KOPT-K1 (cell line): ENCODE results near the gene CMTM6.
"Not testable (repeated sequence)": the region's sequence is repeated elsewhere in the genome, so short reads cannot be mapped to it uniquely, and the experiment has no call there.

Experiments used
- H3K27ac ChIP-seq: fragments of 200-600 bp; sonication (generic); 2 replicates; pipeline ENCODE4 v1.5.1; 2016; ENCODE audit warnings: antibody characterized with exemption, mild to moderate bottlenecking, low read depth, low read length; ENCODE audit not compliant: poor library complexity, severe bottlenecking
- H3K36me3 ChIP-seq: fragments of 200-600 bp; sonication (generic); 2 replicates; pipeline ENCODE4 v1.5.1; 2017; ENCODE audit warnings: antibody characterized with exemption, mild to moderate bottlenecking, low read length, moderate library complexity; ENCODE audit not compliant: insufficient read depth
- H3K9me3 ChIP-seq: fragments of 200-600 bp; sonication (generic); 2 replicates; pipeline ENCODE4 v1.5.1; 2017; ENCODE audit warnings: antibody characterized with exemption, low read length, mild to moderate bottlenecking; ENCODE audit not compliant: insufficient read depth, poor library complexity, severe bottlenecking

CMTM6 gene

GRCh38 chr3:32464726-32465125, 37.9 kb downstream of the CMTM6 start:
- not testable (repeated sequence) for H3K9me3 ChIP-seq, H3K27ac ChIP-seq
- H3K36me3 ChIP-seq = peaks cover 14% of the 10 kb centered on the region

- not testable (repeated sequence) for H3K36me3 ChIP-seq, H3K9me3 ChIP-seq
- peak overlapping the region; percentile 90 for H3K27ac ChIP-seq
Observed at GRCh38 chr3:32463415-32463814, 39.2 kb downstream of the CMTM6 start.

- H3K27ac ChIP-seq = peak overlapping the region; percentile 90
- H3K36me3 ChIP-seq, H3K9me3 ChIP-seq: not testable (repeated sequence)
Observed at GRCh38 chr3:32462191-32462986, 40.3 kb downstream of the CMTM6 start.

GRCh38 chr3:32460817-32461496, 41.7 kb downstream of the CMTM6 start:
- not testable (repeated sequence) for H3K9me3 ChIP-seq, H3K36me3 ChIP-seq
- peak overlapping the region; percentile 90 for H3K27ac ChIP-seq

DNA sequence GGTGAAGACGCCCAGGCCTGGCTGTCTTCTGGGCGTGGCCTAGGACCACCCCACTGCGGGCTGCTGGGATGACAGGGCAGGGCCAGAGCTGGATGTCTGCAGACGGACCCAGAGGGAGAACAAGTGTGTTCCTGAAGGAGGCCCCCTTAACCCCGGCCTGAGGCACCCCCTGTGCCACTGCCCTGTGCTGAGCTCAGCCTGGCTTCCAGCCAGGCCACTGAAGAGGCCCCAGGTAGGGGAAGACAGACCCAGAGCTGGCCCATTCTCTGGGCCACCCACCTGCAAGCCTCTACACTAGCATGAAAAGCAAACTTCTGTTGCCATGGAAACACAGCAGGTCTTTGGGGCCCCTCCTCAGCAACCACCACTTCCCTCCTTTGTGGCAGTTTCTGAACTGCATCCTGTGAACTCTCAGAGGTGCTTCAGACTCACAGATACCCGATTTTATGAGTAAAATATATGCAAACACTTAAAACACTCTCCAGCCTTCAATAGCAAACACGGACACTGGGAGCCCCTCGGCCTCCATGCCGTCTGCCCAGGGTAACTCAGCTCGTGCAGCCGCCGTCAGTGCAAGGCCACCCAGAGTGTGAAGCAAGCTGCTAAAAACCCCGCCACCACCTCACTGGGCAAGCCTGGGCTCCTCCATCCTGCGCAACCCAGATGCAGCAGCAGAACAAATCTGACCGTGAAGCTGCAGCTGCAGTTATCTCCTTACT, 42.5 kb downstream of the CMTM6 start:
- Histone ChIP-seq H3K36me3 (no peaks in the 10 kb centered on the region), H3K9me3 (no peaks in the 10 kb centered on the region), H3K27ac (peak overlapping the region; percentile 90)

- peak overlapping the region; percentile 90 for H3K27ac ChIP-seq
- H3K36me3 ChIP-seq = no peaks in the 10 kb centered on the region
- H3K9me3 ChIP-seq = no peaks in the 10 kb centered on the region
Observed at GRCh38 chr3:32459450-32459849, 43.2 kb downstream of the CMTM6 start.

- Histone ChIP-seq H3K36me3 (no peaks in the 10 kb centered on the region), H3K27ac (peak overlapping the region; percentile 90), H3K9me3 (no peaks in the 10 kb centered on the region)
Observed at GRCh38 chr3:32457971-32458471, 44.6 kb downstream of the CMTM6 start.

DNA sequence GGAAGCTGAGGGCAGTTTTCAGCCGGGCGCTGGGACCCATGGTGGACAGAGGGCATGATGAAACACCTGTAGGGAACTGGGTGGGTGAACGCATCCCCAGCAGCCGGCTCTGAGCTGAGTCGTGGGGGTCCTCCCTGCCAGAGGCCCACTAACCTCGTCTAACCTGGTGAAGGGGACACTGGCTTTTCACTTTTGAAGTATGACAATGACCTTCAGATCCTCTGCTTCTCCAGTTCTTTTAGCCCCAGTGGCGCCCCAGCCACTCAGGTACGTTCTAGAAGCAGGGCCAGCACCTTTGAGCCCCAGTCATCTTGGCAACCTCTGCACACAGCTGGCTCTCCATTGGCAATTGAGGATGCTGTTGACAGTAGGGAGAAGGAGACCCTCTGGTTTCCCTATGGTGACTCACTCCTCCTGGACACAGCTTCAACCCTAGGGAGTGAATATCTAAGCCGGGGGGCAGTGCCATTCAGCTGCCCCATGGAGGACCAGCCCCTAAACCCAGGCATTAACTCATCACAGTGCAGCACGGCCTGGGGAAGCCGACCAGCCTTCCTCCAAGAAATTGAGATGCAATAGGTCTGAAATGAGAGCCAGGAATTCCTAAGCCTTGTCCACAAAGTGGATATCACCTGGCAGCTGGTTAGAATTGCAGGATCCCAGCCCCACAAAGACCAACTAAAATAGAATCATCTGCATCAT, 46.1 kb downstream of the CMTM6 start:
- H3K27ac ChIP-seq = peak overlapping the region; percentile 32
- no peaks in the 10 kb centered on the region for H3K36me3 ChIP-seq

DNA sequence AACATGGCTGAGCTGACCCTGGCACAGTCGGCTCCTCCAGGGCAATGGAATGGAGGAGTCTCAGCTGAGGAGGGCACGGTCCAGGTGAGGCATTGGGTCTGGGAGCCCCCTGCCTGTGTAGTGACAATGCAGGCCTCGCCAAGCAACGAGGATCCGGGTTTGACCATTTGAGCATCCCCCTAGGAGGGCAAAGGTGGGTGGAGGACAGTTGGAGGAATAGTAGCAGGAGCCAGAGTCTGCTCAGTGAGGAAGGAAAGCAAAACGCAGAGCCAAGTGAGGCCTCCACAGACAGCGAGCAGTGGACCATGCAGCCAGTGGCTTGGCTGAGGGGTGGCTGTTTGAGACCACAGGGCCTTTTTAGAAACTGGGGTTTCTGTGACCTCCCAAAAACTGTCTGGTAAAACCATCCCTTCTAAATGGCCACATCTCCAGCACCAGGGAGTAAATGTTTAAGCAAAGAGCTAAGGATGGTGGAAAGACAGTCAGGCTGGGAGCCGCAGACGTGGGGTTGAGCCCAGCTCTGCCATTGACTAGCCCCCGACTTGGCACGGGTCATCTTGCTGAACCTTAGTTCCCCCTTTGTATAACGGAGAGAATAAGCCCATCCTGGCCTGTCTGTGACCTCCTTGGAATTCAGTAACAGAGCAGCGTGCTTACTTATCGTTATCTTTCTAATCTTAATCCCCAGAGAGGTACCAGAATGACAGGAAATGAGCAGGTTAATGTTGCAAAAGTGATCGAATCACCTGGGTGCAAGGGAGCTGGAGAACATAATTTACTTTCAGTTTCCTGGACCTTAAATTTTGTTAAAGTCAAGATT, 46.8 kb downstream of the CMTM6 start:
- Histone ChIP-seq H3K9me3 (no peaks in the 10 kb centered on the region), H3K27ac (peak overlapping the region; percentile 32), H3K36me3 (no peaks in the 10 kb centered on the region)

More for the DNA sequence above, 46.1 kb downstream of the CMTM6 start:
- H3K9me3 ChIP-seq = no peaks in the 10 kb centered on the region

DNA sequence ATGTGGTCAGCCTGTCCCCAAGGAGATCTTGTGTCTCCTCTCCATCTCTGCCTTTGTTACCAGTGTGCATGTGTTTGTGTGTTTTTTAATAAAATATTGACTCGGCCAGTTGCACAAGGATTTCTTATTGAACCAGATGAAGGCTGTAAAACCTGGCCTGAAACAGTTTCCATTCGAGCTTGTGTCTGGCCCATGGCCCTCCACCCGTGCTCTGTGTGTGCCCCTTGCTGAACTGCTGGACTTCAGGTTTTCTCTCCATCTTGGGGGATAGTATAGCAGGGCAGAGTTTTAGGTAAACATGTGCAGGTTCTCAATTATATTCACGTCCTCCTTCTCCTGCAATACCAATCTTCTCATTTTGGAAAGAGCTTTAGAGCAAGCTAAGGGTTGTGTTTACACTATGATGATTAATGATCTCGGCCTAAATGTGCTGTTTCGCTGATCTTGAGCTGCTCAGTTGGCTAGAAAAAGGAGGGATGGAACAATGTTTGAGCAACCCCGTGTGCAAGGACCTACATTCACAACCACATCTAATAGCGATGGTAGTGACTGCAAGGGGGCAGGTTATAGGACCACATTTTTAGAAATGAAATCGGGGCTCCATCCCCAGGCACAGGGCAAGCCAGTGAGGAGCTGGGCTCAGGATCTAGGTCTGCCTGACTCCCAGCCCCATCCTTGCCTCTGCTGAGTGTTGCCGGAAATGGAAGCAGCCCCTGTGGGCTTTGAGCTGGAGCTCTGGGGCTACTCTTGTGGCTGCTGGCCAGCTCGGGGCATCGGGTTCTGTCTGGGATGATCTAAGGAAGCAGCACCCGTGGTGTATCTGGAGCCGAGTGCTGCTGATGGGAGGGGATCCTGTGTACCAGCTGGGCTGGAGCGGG, 47.7 kb downstream of the CMTM6 start:
- H3K27ac ChIP-seq = no peak overlapping the region
- H3K36me3 ChIP-seq = no peaks in the 10 kb centered on the region
- H3K9me3 ChIP-seq = no peaks in the 10 kb centered on the region

GRCh38 chr3:32454111-32454510, 48.5 kb downstream of the CMTM6 start:
- no peaks in the 10 kb centered on the region for H3K36me3 ChIP-seq
- H3K27ac ChIP-seq = no peak overlapping the region
- H3K9me3 ChIP-seq = no peaks in the 10 kb centered on the region

DNA sequence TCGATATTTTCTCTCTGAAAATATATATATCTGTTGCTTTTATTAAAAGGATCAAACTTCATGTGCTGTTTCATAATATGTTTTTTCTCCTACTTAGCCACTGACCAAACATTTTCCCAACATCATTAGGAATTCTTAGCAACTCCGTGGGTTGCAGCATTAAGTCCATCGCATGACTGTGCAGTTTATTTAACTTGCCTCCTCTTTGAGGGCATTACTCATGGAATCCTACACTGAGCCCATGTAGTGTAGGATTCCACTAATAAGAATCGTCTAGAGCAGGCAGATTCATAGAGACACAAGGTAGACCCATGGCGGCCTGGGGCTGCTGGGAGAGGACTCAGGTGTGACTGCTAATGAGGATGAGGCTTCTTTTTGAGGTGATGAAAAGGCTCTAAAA, 49.3 kb downstream of the CMTM6 start:
- Histone ChIP-seq H3K27ac (no peak overlapping the region), H3K36me3 (no peaks in the 10 kb centered on the region)

DNA sequence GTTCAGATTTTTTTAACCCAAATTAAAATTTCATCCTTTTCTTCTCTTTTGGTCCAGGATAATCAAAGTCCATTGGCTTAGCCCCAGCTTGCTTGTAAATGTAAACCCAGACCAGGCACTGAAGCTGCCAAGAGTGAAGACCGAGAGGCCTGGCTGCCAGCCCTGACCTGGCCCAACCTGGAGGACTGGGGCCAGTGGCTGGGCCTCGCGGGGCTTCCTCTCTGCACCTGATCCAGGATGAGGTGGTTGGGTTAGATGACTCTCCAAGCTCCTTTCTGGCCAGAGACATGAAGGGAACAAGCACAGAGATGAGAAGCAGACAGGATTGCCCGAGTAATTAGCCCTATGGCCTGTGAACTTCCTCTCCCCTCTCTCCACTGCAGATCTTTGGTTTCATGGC, 50.6 kb downstream of the CMTM6 start:
- no peak overlapping the region for H3K27ac ChIP-seq
- H3K9me3 ChIP-seq = no peaks in the 10 kb centered on the region
- no peaks in the 10 kb centered on the region for H3K36me3 ChIP-seq

More for the DNA sequence above, 49.3 kb downstream of the CMTM6 start:
- no peaks in the 10 kb centered on the region for H3K9me3 ChIP-seq
